SKM-1 treated with dmso at 0.1 percent for 144 hours (cell line): Measurements from ENCODE around the gene GPR107.
A peak's percentile ranks its signal among the peaks of the same experiment; 100 is the strongest.

ENCODE experiments used
- DNase-seq: peaks from one replicate; lab custom pipeline; 2025; ENCODE audit not compliant: unreplicated experiment; lab: John Stamatoyannopoulos, UW

GPR107 gene

GRCh38 chr9:130128733-130129431 lies 75.2 kb downstream of the GPR107 start:
- peak; percentile 87 for DNase-seq

GRCh38 chr9:130129432-130130061 lies 75.8 kb downstream of the GPR107 start:
- no peak for DNase-seq

DNA sequence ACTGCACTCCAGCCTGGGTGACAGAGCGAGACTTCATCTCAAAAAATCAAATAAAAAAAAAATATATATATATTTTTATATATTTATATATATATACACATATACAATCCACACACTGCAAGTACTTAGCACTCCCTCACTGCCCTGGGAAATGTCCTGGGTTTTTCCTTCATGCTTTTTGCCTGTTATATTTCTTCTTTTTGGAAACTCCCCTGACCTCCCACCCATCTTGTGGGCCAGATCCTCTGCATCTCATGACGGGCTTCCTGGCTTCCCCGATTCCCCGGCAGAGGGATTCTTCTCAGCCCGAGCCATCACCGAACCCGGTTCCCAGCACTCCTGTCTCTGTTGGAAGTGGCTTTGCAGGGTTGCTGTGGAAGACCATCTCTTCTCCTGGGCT lies 79.0 kb downstream of the GPR107 start:
- DNase-seq = no peak

DNA sequence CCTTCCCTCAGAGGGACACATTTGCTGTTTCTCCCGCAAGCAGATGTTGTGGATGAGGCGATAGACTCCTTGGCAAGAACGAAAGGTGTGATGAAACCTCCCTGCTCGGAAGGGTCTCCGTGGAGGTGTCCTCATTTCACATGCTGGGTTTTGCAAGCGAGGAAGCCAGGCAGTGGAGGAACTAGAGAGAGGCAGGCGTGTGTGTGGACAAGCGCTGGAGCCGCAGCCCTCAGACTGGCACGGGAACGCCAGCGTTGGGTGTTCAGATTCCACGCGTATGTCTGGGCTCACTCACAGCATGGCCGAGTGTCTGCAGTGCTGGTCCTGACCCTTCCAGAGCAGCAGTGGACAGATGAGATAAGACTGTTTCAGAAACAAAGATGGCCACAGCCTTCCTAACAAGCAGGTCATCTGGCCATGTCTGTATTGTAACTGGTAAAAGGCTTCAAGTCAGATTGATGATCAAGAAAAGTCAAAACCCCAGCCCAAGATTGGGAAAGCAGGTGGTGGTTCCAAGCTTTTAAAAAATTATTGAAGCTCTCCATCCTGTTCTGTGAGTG lies 83.5 kb downstream of the GPR107 start:
- no peak for DNase-seq

GRCh38 chr9:130137641-130138081 lies 84.0 kb downstream of the GPR107 start:
- no peak for DNase-seq

DNA sequence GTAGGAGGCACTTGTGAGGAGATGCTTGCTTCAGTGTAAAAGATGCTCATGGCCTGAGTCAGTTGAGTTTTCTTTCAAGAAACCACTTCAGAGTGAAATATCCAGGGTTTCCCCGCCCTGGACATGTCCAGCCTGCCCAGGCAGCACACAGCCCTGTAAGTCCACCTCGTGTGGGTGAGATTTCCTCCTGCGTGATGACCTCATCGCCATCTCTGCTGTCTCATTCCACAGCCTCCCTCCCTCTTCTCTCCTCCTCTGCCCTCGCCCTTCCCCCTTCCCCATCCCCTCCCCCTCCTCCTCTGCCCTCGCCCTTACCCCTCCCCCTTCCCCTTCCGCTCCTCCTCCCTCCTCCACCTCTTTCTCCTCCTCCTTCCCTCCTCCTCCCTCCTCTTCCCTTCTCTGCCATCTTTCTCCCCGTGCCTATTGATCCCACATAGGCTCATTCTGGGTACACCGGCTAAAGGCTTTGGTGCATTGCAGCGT lies 84.5 kb downstream of the GPR107 start:
- DNase-seq = no peak

DNA sequence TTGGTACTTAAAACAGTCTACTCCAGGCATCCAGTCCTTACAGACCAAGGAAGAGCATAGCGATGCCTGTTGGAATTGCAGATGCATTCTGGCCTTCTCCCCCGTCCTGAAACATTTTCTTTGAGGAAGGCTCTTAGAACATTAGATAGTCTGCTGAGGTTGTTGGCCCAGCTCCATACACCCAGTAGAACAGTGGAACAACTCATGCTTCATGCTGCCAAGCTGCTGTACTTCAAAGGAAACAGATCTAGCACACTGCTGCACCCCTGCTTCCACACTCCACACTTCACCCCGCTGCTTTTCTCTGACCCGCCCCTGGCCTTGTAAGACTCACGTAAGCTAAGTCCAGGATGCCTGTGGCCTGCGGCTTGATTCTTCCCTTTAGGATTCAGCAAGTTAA lies 85.1 kb downstream of the GPR107 start:
- DNase-seq = no peak

DNA sequence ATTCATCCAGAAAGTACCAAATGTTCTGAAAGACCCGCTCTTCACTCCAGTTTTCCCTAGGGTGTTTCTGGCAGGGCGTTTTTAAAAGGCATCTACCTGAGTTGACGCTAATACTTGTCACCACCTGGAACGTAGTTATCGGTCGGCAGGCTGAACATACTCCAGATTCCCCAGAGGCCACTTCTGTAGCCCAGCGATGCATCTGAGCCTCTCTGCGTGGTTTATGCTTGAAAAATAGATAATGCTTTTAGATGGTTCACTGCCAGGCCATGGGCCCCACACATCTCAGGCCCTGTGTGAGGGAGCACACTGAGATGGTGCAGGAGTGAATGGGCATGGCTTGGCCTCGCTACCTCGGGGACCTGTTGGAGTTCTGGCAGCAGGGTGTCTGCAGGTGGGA lies 85.5 kb downstream of the GPR107 start:
- no peak for DNase-seq

GRCh38 chr9:130140706-130141105 lies 87.0 kb downstream of the GPR107 start:
- peak; percentile 60 for DNase-seq

DNA sequence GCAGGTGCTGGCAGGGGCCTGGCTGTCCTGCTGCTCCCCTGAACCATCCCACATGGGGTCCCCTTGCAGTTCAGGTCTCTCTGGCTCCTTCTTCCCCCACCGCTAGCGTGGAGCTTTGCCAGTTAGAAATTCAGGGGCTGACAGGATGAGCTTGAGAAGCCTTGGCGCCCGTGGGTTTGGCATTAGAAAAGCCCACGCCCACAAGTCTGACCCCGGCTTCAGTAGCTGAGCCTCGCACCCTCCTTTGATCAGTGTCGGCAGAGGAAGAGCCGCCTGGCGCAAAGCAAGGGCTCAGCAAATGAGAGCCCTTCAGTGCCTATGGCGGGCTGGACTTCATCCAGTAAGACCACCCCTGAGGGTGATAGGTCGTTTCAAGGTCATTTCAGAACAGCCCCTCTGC lies 88.3 kb downstream of the GPR107 start:
- DNase-seq = no peak

DNA sequence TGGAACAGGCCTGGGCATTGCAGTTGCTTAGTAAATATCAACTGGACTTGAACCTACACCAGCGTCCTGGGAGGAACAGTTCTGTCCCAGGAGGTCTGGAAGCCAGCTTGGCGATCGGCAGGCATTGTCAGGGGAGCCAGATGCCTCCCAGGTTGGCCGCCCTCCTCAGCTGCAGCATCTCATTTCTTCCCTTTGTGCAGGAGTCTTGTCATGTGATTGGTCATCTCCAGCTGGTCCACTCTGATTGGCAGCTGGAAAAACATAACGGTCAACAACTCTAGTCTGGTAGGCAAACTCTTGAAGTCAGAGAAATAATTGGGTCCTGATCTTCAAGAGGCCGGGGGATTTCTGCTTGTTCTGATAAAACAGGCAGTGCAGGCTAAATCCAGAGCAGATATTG lies 88.9 kb downstream of the GPR107 start:
- no peak for DNase-seq

DNA sequence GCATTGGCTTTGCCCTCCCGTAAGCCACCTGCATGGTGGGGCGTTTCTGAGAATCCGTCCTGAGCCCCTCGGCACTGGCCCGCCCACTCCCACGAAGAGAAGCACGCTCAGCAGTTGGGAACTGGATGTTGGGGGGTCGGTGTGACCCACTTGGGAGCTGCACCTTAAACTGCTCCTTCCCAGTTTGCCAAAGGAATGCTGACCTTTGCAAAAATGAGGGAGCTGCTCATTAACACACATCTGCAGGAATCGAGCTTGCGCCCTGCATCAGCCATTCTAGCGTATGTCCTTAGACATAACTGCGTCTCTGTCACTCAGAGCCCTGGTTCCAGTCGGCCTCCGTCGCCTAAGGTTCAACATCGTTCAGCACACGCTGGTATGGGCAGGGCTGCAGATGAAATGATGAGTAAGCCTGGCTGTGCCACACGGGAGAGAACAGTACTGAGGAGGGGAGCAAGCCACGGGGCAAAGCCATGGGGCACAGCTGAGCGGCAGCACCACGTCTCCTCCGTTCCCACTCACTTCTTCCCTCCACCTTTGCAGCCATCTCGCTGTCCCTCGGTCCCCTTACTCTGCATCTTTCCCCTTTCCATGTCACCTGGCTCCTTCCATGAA lies 89.7 kb downstream of the GPR107 start:
- DNase-seq = no peak

GRCh38 chr9:130143958-130144366 lies 90.3 kb downstream of the GPR107 start:
- DNase-seq = no peak

- no peak for DNase-seq
Observed at GRCh38 chr9:130144703-130145102, 91.0 kb downstream of the GPR107 start.

- no peak for DNase-seq
Observed at GRCh38 chr9:130145658-130146057, 92.0 kb downstream of the GPR107 start.

DNA sequence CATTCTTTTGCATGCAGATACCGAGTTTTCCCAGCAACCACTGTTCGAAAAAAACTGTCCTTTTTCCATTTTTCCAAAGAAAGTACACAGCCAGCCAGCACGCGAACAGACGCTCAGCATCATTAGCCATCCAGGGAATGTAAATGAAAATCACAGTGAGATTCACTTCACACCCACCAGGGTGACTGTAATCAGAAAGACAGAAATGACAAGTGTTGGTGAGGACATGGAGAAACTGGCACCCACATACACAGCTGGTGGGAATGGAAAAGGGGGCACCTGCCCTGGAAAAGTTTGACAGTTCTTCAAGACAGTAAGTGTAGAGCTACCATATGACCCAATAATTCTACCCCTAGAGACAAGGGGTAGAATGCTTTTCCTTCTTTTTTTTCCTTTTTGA lies 93.5 kb downstream of the GPR107 start:
- DNase-seq = no peak

- no peak for DNase-seq
Observed at GRCh38 chr9:130147910-130148309, 94.2 kb downstream of the GPR107 start.

GRCh38 chr9:130149031-130149430 lies 95.3 kb downstream of the GPR107 start:
- no peak for DNase-seq

DNA sequence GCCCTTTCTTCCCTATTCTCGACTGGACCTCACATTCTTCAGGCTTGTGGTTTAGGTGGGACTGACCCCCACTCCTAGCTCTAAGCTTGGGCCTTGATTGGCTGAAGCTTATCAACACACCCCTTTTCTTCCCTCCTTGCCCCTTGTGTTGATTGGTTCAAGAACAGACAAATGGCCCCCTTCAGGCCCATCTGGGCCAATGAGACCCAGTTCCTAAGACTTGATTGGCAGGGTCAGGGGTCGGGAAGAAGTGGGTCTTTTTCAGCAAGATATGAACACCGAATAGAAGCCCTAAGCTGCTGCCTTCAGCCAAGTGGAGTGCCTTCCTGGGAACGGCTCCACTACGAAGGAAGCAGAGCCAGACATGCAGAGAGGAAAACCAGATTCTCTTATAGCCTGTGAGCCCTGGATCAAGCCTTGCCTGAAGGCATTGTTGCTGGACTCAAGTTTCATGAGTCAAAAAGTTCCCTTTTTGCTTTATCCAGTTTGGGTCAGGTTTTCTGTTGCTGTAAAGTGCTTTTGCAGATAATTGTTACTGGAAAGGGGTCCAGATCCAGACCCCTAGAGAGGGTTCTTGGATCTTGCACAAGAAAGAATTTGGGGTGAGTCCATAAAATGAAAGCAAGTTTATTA lies 96.1 kb downstream of the GPR107 start:
- no peak for DNase-seq

DNA sequence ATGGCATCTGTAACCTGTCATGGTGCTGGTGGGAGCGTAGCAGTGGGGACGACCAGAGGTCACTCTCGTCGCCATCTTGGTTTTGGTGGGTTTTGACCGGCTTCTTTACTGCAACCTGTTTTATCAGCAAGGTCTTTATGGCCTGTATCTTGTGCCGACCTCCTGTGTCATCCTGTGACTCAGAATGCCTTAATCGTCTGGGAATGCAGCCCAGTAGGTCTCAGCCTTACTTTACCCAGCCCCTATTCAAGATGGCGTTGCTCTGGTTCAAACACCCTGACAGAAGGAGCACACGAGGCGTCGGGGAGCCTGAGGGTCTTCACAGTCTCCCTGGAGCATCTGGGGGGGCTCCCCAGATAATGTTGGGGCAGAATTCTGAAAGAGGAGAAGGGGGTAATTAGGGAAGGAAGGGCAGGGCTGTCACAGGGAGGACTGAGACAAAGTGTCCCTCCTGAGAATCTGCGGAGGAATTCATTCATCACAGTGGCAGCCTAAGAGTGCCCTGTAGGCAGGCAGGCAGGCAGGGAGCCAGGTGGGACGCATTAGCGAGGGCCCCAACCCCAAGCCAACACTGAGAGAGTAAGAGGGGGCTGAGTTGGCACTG lies 97.2 kb downstream of the GPR107 start:
- no peak for DNase-seq

DNA sequence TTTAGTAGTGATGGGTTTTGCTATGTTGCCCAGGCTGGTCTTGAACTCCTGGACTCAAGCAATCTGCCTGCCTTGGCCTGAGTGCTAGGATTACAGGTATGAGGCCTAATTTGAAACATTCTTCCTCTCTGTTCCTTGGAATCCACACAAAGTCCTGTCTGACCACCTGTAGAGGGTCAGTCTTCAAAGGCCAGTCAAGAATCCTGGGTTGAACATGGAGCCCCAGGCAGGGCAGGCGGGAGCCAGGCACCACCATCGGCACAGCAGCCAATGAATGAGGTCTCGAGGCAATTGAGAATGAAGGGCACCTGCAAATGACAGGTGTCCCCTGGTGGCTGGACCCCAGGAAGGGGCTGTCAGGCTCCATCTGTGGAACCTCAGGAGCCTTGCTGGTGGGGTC lies 101.1 kb downstream of the GPR107 start:
- DNase-seq = no peak
